Measurements from ENCODE around the gene SMIM43.
A peak's percentile ranks its signal among the peaks of the same experiment; 100 is the strongest.
"Not testable (repeated sequence)": the region's sequence is repeated elsewhere in the genome, so short reads cannot be mapped to it uniquely, and the experiment has no call there.

The SMIM43 gene

DNA sequence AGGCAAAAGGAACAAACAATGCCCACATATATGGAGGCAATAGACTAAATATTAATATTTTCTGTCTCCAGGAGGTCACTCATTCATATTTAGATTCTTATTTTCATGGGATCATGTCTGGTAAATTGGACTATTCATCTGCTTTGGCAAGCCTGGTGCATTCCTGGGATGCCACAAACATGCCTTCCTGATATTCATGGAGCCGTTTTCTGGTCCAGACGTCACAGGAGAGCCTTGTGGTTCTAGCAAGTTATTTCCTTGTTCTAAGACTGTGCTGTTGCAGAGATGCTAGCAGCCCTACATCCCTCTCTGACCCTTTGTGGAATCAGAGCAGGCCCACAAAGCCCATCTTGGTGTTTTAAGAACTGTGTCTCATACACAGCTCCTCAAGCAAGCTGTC, 20.0 kb upstream of the SMIM43 start:
- peak; percentile 59 for DNase-seq (ENCODE audit: low read depth, low spot score)
- peak overlapping the region; percentile 31 for H3K27ac ChIP-seq

DNA sequence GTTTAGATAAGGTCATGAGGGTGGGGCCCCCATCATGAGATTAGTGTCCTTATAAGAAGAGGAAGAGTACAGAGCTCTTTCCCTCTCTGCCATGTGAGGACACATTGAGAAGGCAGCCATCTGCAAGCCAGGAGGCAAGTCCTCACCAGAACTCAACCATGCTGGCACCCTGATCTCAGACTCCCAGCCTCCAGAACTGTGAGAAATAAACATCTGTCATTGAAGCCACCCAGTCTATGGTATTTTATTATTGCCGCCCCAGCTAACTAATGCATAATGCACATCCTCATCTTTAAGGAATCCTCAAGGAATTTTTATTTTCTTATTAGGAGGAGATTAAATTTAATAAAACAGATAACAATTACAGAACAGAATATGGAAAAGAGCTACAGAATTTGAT, 19.4 kb upstream of the SMIM43 start:
- H3K27ac ChIP-seq: peak overlapping the region; percentile 31
- no peak for DNase-seq (ENCODE audit: low read depth, low spot score)

- DNase-seq (ENCODE audit: low read depth, low spot score): no peak
- H3K27ac ChIP-seq: no peak overlapping the region
These were observed 18.2 kb upstream of the SMIM43 start for GRCh38 chr4:121783210-121783609.

GRCh38 chr4:121778991-121779628, 14.1 kb upstream of the SMIM43 start:
- DNase-seq (ENCODE audit: low read depth, low spot score): no peak
- H3K27ac ChIP-seq: no peak overlapping the region

DNA sequence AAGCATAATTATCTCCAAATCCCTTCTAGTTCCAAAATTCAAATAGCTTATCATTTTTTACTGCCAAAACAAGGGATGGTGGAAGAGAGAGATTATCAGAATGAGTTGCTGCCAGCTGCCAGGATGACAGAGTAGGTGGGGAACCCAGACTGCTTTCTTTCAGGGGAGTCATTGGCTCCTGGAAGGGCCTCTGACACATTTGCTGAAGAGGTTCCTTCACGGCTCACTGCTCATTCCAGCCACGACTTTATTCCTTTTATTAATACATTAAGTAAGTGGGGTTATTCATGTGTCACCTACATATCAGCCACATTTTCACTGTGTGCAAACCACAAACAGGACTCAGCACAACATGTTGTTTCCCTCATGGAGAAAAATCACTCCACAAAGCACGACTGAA, 12.7 kb upstream of the SMIM43 start:
- H3K27ac ChIP-seq: no peak overlapping the region
- no peak for DNase-seq (ENCODE audit: low read depth, low spot score)

- H3K27ac ChIP-seq: no peak overlapping the region
- DNase-seq (ENCODE audit: low read depth, low spot score): no peak
These were observed 11.8 kb upstream of the SMIM43 start for GRCh38 chr4:121776610-121777401.

DNA sequence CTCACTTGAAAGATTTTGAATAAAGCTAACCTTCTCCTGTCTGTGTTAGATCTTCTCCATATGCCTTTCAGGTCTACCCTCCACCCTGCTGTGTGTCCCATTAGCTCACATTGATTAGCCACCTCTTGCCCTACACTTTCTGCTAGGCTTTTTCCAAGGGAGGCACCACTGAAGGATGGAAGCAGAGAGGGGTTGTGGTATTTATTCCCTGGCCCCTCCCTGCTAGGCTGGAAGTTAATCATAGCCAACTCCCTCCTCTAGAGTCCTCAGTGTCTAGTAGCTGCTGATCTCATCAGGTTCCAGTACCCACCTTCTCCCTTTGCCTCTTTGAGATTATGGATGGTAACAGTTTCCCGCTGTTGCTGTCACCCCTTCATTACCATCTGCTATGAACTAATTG, 8.9 kb upstream of the SMIM43 start:
- no peak overlapping the region for H3K27ac ChIP-seq
- no peak for DNase-seq (ENCODE audit: low read depth, low spot score)

DNA sequence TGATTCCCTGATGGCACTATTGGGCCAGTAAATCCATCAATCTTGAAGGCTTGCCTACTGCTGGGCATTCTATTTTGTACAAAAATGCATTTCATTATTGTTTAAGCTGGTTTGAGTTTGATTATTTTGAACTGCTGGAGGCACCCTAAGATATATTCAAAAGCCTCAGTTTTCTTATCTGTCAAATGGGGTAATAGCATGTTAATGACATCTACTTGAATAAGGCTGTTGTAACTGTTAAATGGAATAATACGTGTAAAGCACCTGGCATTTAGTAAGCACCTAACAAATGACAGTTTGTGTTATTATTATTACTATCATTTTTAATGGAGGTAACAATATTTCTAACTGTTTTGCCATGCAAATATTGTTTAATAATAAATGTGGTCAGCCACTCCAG, 6.9 kb upstream of the SMIM43 start:
- H3K27ac ChIP-seq: no peak overlapping the region
- no peak for DNase-seq (ENCODE audit: low read depth, low spot score)

- no peak overlapping the region for H3K27ac ChIP-seq
- DNase-seq (ENCODE audit: low read depth, low spot score): peak; percentile 29
These were observed 4.4 kb upstream of the SMIM43 start for GRCh38 chr4:121769341-121769740.

DNA sequence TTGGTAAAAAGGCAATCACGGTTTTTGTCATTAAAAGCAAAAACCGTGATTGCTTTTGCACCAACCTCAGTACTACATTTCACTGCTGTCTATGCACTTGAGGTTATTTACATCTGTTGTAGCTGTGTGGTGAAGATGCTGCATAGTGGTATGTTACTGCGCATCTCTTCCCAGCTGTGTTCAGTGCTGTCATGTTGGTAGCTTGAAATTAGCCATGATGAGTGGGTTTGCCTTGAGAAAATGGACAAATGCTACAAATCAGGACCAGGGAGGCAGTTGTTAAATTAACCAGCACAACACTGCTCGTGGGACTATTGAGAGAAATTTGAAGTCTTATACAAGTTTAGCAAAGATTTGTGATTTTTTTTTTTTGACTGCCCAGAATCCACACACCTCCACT, 2.2 kb upstream of the SMIM43 start:
- DNase-seq (ENCODE audit: low read depth, low spot score): no peak
- no peak overlapping the region for H3K27ac ChIP-seq

- H3K27ac ChIP-seq: no peak overlapping the region
- no peak for DNase-seq (ENCODE audit: low read depth, low spot score)
These were observed 1.1 kb upstream of the SMIM43 start for GRCh38 chr4:121765971-121766538.

DNA sequence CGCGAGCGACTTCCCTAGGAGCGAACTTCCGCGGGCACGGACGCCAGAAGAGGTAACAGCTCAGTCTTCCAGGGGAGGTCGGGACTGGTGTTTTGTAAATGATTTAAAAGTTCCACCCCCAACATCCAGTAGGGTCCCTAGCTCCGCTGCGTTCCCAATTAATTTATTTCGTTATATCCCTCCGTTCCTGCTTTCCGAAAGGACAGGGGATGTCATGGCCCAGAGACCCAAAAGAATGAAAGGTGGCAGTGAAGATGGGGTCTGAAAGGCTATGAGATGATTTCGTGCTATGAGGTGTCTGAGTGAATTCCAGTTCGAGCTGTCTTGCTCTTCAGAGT, 373 bp upstream of the SMIM43 start:
- DNase-seq (ENCODE audit: low read depth, low spot score): no peak
- no peak overlapping the region for H3K27ac ChIP-seq

DNA sequence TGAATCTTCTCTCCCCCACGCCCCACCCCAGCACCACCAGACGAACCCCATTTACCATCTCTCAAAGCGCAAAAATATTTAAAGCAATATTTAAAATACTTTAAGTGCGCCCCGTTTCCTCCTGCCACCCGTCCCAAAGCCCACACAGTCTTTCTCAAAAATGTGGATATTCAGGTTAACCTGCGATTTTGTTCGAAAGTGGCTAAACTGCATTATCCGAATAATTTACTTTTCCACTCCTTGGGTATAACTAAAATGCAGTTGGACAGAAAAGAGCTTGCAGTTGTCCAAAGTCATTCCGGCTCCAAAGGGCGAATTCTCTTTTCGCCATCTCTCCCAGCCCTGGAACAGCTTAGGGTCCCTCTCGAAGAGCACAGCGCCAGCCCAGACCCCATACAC, 662 bp downstream of the SMIM43 start:
- no peak for DNase-seq (ENCODE audit: low read depth, low spot score)
- no peak overlapping the region for H3K27ac ChIP-seq

- DNase-seq (ENCODE audit: low read depth, low spot score): no peak
- H3K27ac ChIP-seq: no peak overlapping the region
These were observed 4.8 kb downstream of the SMIM43 start for GRCh38 chr4:121760205-121760604.

- DNase-seq (ENCODE audit: low read depth, low spot score): no peak
These were observed 5.9 kb downstream of the SMIM43 start for GRCh38 chr4:121758925-121759568.

DNA sequence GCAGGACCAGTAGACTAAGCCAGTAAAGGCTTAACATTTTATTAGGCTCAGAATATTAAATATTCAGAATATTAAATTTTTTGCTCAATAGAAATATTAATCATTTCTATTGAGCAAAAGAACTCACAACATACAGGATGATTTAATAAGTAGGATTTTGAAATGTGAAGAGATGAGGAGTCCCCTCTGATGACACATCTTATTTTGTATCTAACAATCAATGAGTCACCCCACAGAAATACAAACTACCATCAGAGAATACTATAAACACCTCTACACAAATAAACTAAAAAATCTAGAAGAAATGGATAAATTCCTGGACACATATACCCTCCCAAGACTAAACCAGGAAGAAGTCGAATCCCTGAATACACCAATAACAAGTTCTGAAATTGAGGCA, 12.8 kb downstream of the SMIM43 start:
- H3K27ac ChIP-seq; DNase-seq (ENCODE audit: low read depth, low spot score): not testable (repeated sequence)

More at GRCh38 chr4:121758925-121759568, 5.9 kb downstream of the SMIM43 start:
- H3K27ac ChIP-seq: no peak overlapping the region

- H3K27ac ChIP-seq: no peak overlapping the region
- no peak for DNase-seq (ENCODE audit: low read depth, low spot score)
These were observed 15.7 kb downstream of the SMIM43 start for GRCh38 chr4:121749225-121749624.

DNA sequence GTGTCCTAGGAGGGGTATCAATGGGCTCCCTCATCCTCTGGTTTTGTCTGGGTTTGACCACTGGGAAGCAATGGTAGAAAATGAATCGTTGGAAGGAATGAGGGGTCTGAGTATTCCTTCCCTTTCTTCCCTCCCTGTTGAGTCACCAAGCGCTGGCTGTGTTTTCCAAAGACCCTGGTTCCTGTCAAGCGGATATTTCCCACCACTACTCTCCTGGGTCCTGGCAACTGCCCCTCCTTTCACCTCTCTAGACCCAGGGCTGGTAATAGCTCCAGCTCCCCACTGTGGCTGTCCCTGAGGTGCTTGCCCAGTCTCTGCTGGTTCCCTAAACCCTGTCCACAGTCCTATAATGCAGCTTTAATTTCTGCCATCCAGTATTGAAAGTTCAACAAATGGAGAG, 22.2 kb downstream of the SMIM43 start:
- no peak overlapping the region for H3K27ac ChIP-seq
- no peak for DNase-seq (ENCODE audit: low read depth, low spot score)

- DNase-seq (ENCODE audit: low read depth, low spot score): no peak
- no peak overlapping the region for H3K27ac ChIP-seq
These were observed 23.2 kb downstream of the SMIM43 start for GRCh38 chr4:121741751-121742150.

- no peak for DNase-seq (ENCODE audit: low read depth, low spot score)
- no peak overlapping the region for H3K27ac ChIP-seq
These were observed 24.1 kb downstream of the SMIM43 start for GRCh38 chr4:121740796-121741409.

- DNase-seq (ENCODE audit: low read depth, low spot score): no peak
These were observed 25.4 kb downstream of the SMIM43 start for GRCh38 chr4:121739575-121739974.

More at GRCh38 chr4:121739575-121739974, 25.4 kb downstream of the SMIM43 start:
- no peak overlapping the region for H3K27ac ChIP-seq
